Activated CD4-positive, alpha-beta memory T cell treated with anti-CD3 and anti-CD28 coated beads for 36 hours (primary cell): Measurements from ENCODE around the gene TFDP2. TPM values are rescaled to one million over a fixed set of nuclear protein-coding genes. Genes with fewer than 3 reads are reported as not detected.
"Not testable (repeated sequence)": the region's sequence is repeated elsewhere in the genome, so short reads cannot be mapped to it uniquely, and the experiment has no call there.

Source experiments
- CTCF ChIA-PET: fragments of 350-600 bp; sonication (Branson Sonifier 250); formaldehyde crosslinking; loops from one replicate; lab custom pipeline; 2021; ENCODE audit warnings: antibody characterized with exemption, inconsistent platforms; lab: Charles Lee
- POLR2A ChIA-PET: fragments of 350-600 bp; sonication (Branson Sonifier 250); formaldehyde crosslinking; loops from one replicate; lab custom pipeline; 2021; ENCODE audit warnings: antibody characterized with exemption; lab: Charles Lee
- DNase-seq: peaks from one replicate; pipeline ENCODE4 v3.0.0-alpha.2; 2020
- H3K27ac Mint-ChIP-seq: one replicate; pipeline ENCODE4 v1.8.0; 2021; ENCODE audit warnings: mixed read lengths
- H3K27me3 Mint-ChIP-seq: one replicate; pipeline ENCODE4 v1.8.0; 2021; ENCODE audit warnings: mixed read lengths
- H3K36me3 Mint-ChIP-seq: one replicate; pipeline ENCODE4 v1.8.0; 2021; ENCODE audit warnings: mixed read lengths
- H3K4me1 Mint-ChIP-seq: one replicate; pipeline ENCODE4 v1.8.0; 2021; ENCODE audit warnings: low read depth, mixed read lengths
- H3K4me3 Mint-ChIP-seq: one replicate; pipeline ENCODE4 v1.8.0; 2021; ENCODE audit warnings: mild to moderate bottlenecking, mixed read lengths
- H3K9me3 Mint-ChIP-seq: one replicate; pipeline ENCODE4 v1.8.0; 2021; ENCODE audit warnings: mixed read lengths
- intact Hi-C: fragments of 100-400 bp; cut with micrococcal nuclease; formaldehyde crosslinking; loops from one replicate; pipeline ENCODE4 v1.15.1; 2023
- total RNA-seq, 2 experiments: library from RNA; stranded (reverse); gene quantifications; one replicate each; pipeline ENCODE4 v1.2.3, GENCODE V29; 2021

TFDP2 gene
- total RNA-seq, 2 experiments from 2014 or later: 19.1 to 21.5 TPM

- no peak for DNase-seq
- Mint-ChIP-seq H3K27ac (no peak overlapping the region), H3K4me1 (no peaks in the 10 kb centered on the region), H3K36me3 (no peaks in the 10 kb centered on the region), H3K4me3 (no peak overlapping the region), H3K27me3 (no peaks in the 10 kb centered on the region), H3K9me3 (peaks cover 11% of the 10 kb centered on the region)
- intact Hi-C loops: no loop called here
- POLR2A ChIA-PET: no interaction called here
- CTCF ChIA-PET: no interaction called here
These were observed 60.8 kb downstream of the TFDP2 start for GRCh38 chr3:142088522-142088921.

GRCh38 chr3:142087676-142088075 lies 61.7 kb downstream of the TFDP2 start:
- CTCF ChIA-PET: no interaction called here
- no peak overlapping the region for H3K4me3 Mint-ChIP-seq
- POLR2A ChIA-PET: no interaction called here

GRCh38 chr3:142086581-142087090 lies 62.7 kb downstream of the TFDP2 start:
- H3K4me3 Mint-ChIP-seq: no peak overlapping the region
- H3K4me1 Mint-ChIP-seq: no peaks in the 10 kb centered on the region
- POLR2A ChIA-PET: no interaction called here
- no peaks in the 10 kb centered on the region for H3K27me3 Mint-ChIP-seq
- intact Hi-C loops: no loop called here
- H3K27ac Mint-ChIP-seq: no peak overlapping the region
- no peak for DNase-seq
- CTCF ChIA-PET: no interaction called here
- peaks cover 13% of the 10 kb centered on the region for H3K9me3 Mint-ChIP-seq
- H3K36me3 Mint-ChIP-seq: no peaks in the 10 kb centered on the region

More at GRCh38 chr3:142087676-142088075, 61.7 kb downstream of the TFDP2 start:
- H3K27me3 Mint-ChIP-seq: no peaks in the 10 kb centered on the region
- no peak overlapping the region for H3K27ac Mint-ChIP-seq
- H3K9me3 Mint-ChIP-seq: peaks cover 13% of the 10 kb centered on the region
- H3K36me3 Mint-ChIP-seq: no peaks in the 10 kb centered on the region
- intact Hi-C loops: no loop called here
- DNase-seq: no peak
- H3K4me1 Mint-ChIP-seq: no peaks in the 10 kb centered on the region

- Mint-ChIP-seq H3K9me3 (peaks cover 13% of the 10 kb centered on the region), H3K4me3 (no peak overlapping the region), H3K4me1 (no peaks in the 10 kb centered on the region), H3K36me3 (peaks cover 8% of the 10 kb centered on the region), H3K27me3 (no peaks in the 10 kb centered on the region), H3K27ac (no peak overlapping the region)
- DNase-seq: no peak
- ChIA-PET POLR2A (no interaction called here), CTCF (no interaction called here)
- intact Hi-C loops: no loop called here
These were observed 68.2 kb downstream of the TFDP2 start for GRCh38 chr3:142081178-142081577.

DNA sequence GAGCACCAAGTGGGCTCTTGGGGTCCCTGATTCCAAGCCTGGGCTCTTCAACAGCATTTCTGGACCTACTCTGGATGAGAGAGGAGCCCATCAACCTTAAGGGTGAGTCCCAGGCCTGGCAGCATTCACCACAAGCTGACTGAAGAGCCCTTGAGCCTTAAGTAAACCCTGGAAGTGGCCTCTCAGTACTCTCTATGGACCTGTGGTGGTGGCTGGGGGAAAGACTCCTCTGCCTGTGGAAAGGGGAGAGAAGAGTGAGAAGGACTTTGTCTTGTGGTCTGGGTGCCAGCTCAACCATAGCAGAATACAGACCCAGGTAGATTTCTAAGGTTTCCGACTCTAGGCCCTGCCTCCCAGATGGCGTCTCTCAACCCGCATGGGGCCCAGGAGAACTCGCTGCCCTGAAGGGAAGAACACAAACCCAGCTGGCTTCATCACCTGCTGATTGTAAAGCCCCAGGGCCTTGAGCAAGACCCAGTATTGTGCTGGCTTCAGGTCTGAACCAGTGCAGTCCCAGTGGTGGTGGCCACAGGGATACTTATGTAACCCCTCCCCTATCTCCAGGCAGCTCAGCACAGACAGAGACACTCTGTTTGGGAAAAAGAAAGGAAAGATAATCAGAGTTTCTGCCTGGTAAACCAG lies 71.4 kb downstream of the TFDP2 start:
- no peaks in the 10 kb centered on the region for H3K9me3 Mint-ChIP-seq
- no peak overlapping the region for H3K27ac Mint-ChIP-seq
- DNase-seq: no peak
- intact Hi-C loops: no loop called here
- H3K36me3 Mint-ChIP-seq: peaks cover 8% of the 10 kb centered on the region
- ChIA-PET CTCF (no interaction called here), POLR2A (no interaction called here)
- H3K4me3 Mint-ChIP-seq: no peak overlapping the region
- no peaks in the 10 kb centered on the region for H3K4me1 Mint-ChIP-seq
- H3K27me3 Mint-ChIP-seq: no peaks in the 10 kb centered on the region

DNA sequence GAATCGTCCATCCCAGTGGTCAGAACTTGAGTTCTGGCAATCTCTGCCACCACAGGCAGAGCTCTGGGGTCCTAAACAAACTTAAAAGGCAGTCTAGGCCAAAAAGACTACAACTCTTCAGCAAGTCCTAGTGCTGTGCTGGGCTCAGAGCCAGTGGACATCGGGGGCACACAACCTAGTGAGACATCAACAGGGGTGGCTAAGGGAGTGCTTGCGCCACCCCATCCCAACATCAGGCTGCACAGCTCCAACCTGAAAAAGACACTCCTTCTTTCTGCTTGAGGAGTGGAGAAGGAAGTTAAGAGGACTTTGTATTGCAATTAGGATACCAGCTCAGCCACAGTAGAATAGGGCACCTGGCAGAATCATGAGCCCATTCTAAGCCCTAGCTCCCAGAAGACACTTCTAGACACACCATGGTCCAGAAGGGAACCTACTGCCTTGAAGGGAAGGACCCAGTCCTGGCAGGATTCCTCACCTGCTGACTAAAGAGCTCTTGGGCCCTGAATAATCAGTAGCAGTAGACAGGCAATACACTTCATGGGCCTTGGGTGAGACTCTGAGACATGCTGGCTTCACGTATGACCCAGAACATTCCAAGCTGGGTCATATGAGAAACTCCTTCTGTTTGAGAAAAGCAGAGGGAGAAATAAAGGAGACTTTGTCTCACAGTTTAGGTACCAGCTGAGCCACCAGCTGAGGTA lies 72.0 kb downstream of the TFDP2 start:
- no peak overlapping the region for H3K27ac Mint-ChIP-seq
- ChIA-PET CTCF (no interaction called here), POLR2A (no interaction called here)
- DNase-seq: no peak
- no peaks in the 10 kb centered on the region for H3K4me1 Mint-ChIP-seq
- H3K4me3 Mint-ChIP-seq: no peak overlapping the region
- no peaks in the 10 kb centered on the region for H3K9me3 Mint-ChIP-seq
- intact Hi-C loops: no loop called here
- H3K27me3 Mint-ChIP-seq: no peaks in the 10 kb centered on the region
- H3K36me3 Mint-ChIP-seq: peaks cover 8% of the 10 kb centered on the region

DNA sequence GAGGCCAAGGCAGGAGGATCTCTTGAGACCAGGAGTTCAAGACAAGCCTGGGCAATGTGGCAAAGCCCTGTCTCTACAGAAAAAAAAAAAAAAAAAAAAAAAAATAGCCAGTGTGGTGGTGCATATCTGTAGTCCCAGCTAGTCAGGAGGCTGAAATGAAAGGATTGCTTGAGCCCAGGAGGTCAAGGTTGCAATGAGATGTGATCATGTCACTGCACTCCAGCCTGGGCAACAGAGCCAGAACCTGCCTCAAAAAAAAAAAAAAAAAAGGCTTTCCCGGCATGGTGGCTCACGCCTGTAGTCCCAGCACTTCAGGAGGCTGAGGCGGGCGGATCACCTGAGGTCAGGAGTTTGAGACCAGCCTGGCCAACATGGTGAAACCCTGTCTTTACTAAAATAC lies 73.7 kb downstream of the TFDP2 start:
- intact Hi-C loops, H3K4me1 Mint-ChIP-seq, DNase-seq, H3K4me3 Mint-ChIP-seq, H3K9me3 Mint-ChIP-seq, H3K36me3 Mint-ChIP-seq, H3K27me3 Mint-ChIP-seq, POLR2A ChIA-PET, H3K27ac Mint-ChIP-seq: not testable (repeated sequence)
- CTCF ChIA-PET: interaction anchor here (0.7 kb wide), 1 partner anchor 89 kb away, joined by 4 read pairs; no protein-coding TSS in a partner anchor

GRCh38 chr3:142072816-142073215 lies 76.5 kb downstream of the TFDP2 start:
- no peak for DNase-seq
- Mint-ChIP-seq H3K4me3 (no peak overlapping the region), H3K27ac (no peak overlapping the region), H3K4me1 (no peaks in the 10 kb centered on the region), H3K27me3 (no peaks in the 10 kb centered on the region), H3K36me3 (no peaks in the 10 kb centered on the region), H3K9me3 (no peaks in the 10 kb centered on the region)
- ChIA-PET CTCF (no interaction called here), POLR2A (no interaction called here)
- intact Hi-C loops: no loop called here

DNA sequence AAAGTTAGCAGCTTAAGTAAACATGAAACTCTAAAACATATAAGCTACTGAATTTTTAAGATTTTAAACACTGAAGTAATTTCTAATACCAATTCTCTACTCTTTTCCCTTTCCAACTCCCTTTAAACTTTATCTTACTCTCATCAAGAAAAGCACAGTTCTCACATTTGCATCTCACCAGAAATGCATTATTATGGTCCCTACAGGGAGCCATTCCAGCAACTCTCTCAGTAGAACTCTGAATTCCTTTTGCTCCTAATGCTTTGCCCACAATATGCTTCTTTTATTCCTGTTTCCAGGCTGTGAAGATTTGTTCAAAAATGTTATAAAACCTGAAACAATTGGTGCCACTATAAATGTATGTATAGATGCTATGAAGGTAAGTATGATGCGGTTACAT lies 83.4 kb downstream of the TFDP2 start:
- H3K4me1 Mint-ChIP-seq: no peaks in the 10 kb centered on the region
- ChIA-PET CTCF (no interaction called here), POLR2A (interaction anchor here (0.6 kb wide), 1 partner anchor 202 kb away, joined by 3 read pairs; no protein-coding TSS in a partner anchor)
- DNase-seq: no peak
- H3K27ac Mint-ChIP-seq: no peak overlapping the region
- no peaks in the 10 kb centered on the region for H3K27me3 Mint-ChIP-seq
- intact Hi-C loops: no loop called here
- no peaks in the 10 kb centered on the region for H3K9me3 Mint-ChIP-seq
- no peaks in the 10 kb centered on the region for H3K36me3 Mint-ChIP-seq
- H3K4me3 Mint-ChIP-seq: no peak overlapping the region

- CTCF ChIA-PET: no interaction called here
- Mint-ChIP-seq H3K4me1 (no peaks in the 10 kb centered on the region), H3K36me3 (no peaks in the 10 kb centered on the region), H3K9me3 (no peaks in the 10 kb centered on the region), H3K27me3 (no peaks in the 10 kb centered on the region), H3K4me3 (no peak overlapping the region), H3K27ac (no peak overlapping the region)
- DNase-seq: no peak
- intact Hi-C loops: no loop called here
- POLR2A ChIA-PET: interaction anchor here (0.6 kb wide), 1 partner anchor 202 kb away, joined by 3 read pairs; no protein-coding TSS in a partner anchor
These were observed 84.0 kb downstream of the TFDP2 start for GRCh38 chr3:142065344-142065743.

DNA sequence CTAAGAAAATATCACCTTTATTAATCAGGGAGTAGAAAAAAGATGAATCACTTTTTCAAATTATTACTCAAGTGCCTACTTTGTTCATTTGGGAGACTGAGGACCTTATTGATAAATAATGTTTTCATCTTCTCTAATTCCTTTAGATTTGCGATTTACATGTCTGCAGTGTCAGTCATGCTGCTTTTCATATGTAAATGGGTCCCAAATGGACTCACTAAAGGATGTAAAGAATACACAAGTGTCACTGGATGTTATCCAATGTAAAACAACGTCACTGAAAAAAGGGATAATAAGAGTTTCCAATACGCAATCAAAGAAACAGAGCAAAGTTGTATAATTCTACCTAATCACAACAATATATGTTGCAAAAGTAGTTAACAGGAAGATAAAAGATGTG lies 84.9 kb downstream of the TFDP2 start:
- no peaks in the 10 kb centered on the region for H3K4me1 Mint-ChIP-seq
- POLR2A ChIA-PET: no interaction called here
- intact Hi-C loops: no loop called here
- H3K36me3 Mint-ChIP-seq: no peaks in the 10 kb centered on the region
- no peaks in the 10 kb centered on the region for H3K9me3 Mint-ChIP-seq
- no peak overlapping the region for H3K27ac Mint-ChIP-seq
- CTCF ChIA-PET: no interaction called here
- H3K4me3 Mint-ChIP-seq: no peak overlapping the region
- H3K27me3 Mint-ChIP-seq: no peaks in the 10 kb centered on the region
- no peak for DNase-seq

DNA sequence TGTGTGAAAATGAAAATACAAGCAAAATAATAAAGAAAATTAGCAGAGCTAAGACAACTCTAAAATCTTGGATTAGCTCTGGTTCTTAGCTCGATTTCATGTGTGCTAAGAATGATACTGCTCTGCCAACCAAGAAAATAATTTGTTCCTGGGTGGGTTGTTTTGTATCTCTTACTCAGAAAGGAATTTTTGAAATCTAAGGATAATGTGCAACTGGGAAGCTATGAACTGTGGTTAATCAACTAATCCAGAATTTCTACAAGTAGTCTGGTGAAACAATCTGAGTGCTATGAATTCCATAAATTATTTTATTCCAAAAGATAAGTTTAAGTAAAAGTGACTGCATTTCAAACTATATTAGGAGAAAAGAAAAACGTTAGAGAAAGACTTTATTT lies 92.0 kb downstream of the TFDP2 start:
- no peak overlapping the region for H3K4me3 Mint-ChIP-seq
- intact Hi-C loops: no loop called here
- no peak overlapping the region for H3K27ac Mint-ChIP-seq
- no peaks in the 10 kb centered on the region for H3K27me3 Mint-ChIP-seq
- CTCF ChIA-PET: no interaction called here
- POLR2A ChIA-PET: no interaction called here
- H3K36me3 Mint-ChIP-seq: peaks cover 6% of the 10 kb centered on the region
- no peak for DNase-seq
- H3K9me3 Mint-ChIP-seq: peaks cover 2% of the 10 kb centered on the region
- H3K4me1 Mint-ChIP-seq: peaks cover 3% of the 10 kb centered on the region
